Naive thymus-derived CD4-positive, alpha-beta T cell (primary cell): Measurements from ENCODE around the gene PABPN1L. TPM values are rescaled to one million over a fixed set of nuclear protein-coding genes. Genes with fewer than 3 reads are reported as not detected.

ENCODE experiments used
- ATAC-seq: fragments of 150-1000 bp; cut with Tn5 transposase; 2 replicates; pipeline ENCODE4 v1.10.0; 2021; ENCODE audit warnings: mild to moderate bottlenecking, moderate library complexity
- CTCF ChIA-PET: fragments of 350-600 bp; sonication (Branson Sonifier 250); formaldehyde crosslinking; loops from one replicate; lab custom pipeline; 2021; ENCODE audit warnings: antibody characterized with exemption; lab: Charles Lee
- POLR2A ChIA-PET: fragments of 350-600 bp; sonication (Branson Sonifier 250); formaldehyde crosslinking; loops from one replicate; lab custom pipeline; 2021; ENCODE audit warnings: antibody characterized with exemption, inconsistent platforms; lab: Charles Lee
- DNase-seq, 9 donors: peaks; one replicate each; pipeline versions ENCODE4 v3.0.0 to v3.0.0-alpha.2; 2020 to 2022; ENCODE audit warnings: mixed read lengths in 1 of 9
- H3K27ac ChIP-seq: one replicate; pipeline ENCODE4 v1.7.0; 2013; ENCODE audit warnings: mild to moderate bottlenecking, low read depth, low read length, moderate library complexity
- H3K27me3 ChIP-seq, 2 donors: one replicate each; pipeline ENCODE4 v1.7.0; 2013; ENCODE audit warnings: low read length in 2 of 2, mild to moderate bottlenecking in 2 of 2, moderate library complexity in 2 of 2; ENCODE audit not compliant: control insufficient read depth in 2 of 2, insufficient read depth in 2 of 2
- H3K36me3 ChIP-seq, 3 experiments: 1 replicate in 2 of 3; 2 replicates in 1 of 3; pipeline ENCODE4 v1.7.0; 2013; ENCODE audit warnings: low read length in 3 of 3, mild to moderate bottlenecking in 3 of 3, moderate library complexity in 1 of 3; ENCODE audit not compliant: insufficient read depth in 3 of 3, control insufficient read depth in 2 of 3
- H3K4me1 ChIP-seq, 2 donors: one replicate each; pipeline ENCODE4 v1.7.0; 2013; ENCODE audit warnings: low read length in 2 of 2, mild to moderate bottlenecking in 2 of 2, moderate library complexity in 1 of 2; ENCODE audit not compliant: control insufficient read depth in 2 of 2, insufficient read depth in 2 of 2
- H3K4me3 ChIP-seq: 2 replicates; pipeline ENCODE4 v1.7.0; 2013; ENCODE audit warnings: mild to moderate bottlenecking, low read length
- H3K9me3 ChIP-seq, 3 experiments: 1 replicate in 2 of 3; 2 replicates in 1 of 3; pipeline ENCODE4 v1.7.0; 2013; ENCODE audit warnings: low read length in 3 of 3; ENCODE audit not compliant: control insufficient read depth in 2 of 3
- H3K27ac Mint-ChIP-seq, 9 donors: one replicate each; pipeline ENCODE4 v1.8.0; 2020 to 2022; ENCODE audit warnings: mixed read lengths in 9 of 9, mild to moderate bottlenecking in 8 of 9, moderate library complexity in 5 of 9, inconsistent platforms in 2 of 9
- H3K27me3 Mint-ChIP-seq, 5 donors: one replicate each; pipeline ENCODE4 v1.8.0; 2021 to 2022; ENCODE audit warnings: mixed read lengths in 5 of 5, mild to moderate bottlenecking in 1 of 5
- H3K36me3 Mint-ChIP-seq, 5 donors: one replicate each; pipeline ENCODE4 v1.8.0; 2020 to 2022; ENCODE audit warnings: mixed read lengths in 5 of 5, mild to moderate bottlenecking in 3 of 5, inconsistent platforms in 1 of 5
- H3K4me1 Mint-ChIP-seq, 7 donors: one replicate each; pipeline ENCODE4 v1.8.0; 2020 to 2022; ENCODE audit warnings: mixed read lengths in 7 of 7, mild to moderate bottlenecking in 3 of 7, inconsistent platforms in 1 of 7
- H3K4me3 Mint-ChIP-seq, 10 donors: one replicate each; pipeline ENCODE4 v1.8.0; 2020 to 2022; ENCODE audit warnings: mild to moderate bottlenecking in 10 of 10, mixed read lengths in 10 of 10, moderate library complexity in 6 of 10, inconsistent platforms in 2 of 10
- H3K9me3 Mint-ChIP-seq, 11 donors: one replicate each; pipeline ENCODE4 v1.8.0; 2020 to 2022; ENCODE audit warnings: mixed read lengths in 11 of 11, mild to moderate bottlenecking in 4 of 11, inconsistent platforms in 1 of 11, moderate library complexity in 1 of 11
- intact Hi-C, 2 donors: fragments of 100-400 bp; cut with micrococcal nuclease; formaldehyde crosslinking; loops; one replicate each; pipeline ENCODE4 v1.15.1; 2023
- polyA plus RNA-seq, 2 donors: library from polyadenylated mRNA; unstranded; fragments of 300-500 nt; fragmentation: Illumina TruSeq; gene quantifications; one replicate each; pipeline ENCODE4 v1.2.3, GENCODE V29; 2021
- total RNA-seq, 6 experiments: library from RNA in 5 of 6; stranded (reverse) in 5 of 6; gene quantifications; 1 replicate in 5 of 6; 2 replicates in 1 of 6; pipeline ENCODE4 v1.2.3 and lab custom pipeline; 2021 to 2026

The PABPN1L gene
- total and polyA plus RNA-seq, 7 experiments from 2014 or later = not detected

DNA sequence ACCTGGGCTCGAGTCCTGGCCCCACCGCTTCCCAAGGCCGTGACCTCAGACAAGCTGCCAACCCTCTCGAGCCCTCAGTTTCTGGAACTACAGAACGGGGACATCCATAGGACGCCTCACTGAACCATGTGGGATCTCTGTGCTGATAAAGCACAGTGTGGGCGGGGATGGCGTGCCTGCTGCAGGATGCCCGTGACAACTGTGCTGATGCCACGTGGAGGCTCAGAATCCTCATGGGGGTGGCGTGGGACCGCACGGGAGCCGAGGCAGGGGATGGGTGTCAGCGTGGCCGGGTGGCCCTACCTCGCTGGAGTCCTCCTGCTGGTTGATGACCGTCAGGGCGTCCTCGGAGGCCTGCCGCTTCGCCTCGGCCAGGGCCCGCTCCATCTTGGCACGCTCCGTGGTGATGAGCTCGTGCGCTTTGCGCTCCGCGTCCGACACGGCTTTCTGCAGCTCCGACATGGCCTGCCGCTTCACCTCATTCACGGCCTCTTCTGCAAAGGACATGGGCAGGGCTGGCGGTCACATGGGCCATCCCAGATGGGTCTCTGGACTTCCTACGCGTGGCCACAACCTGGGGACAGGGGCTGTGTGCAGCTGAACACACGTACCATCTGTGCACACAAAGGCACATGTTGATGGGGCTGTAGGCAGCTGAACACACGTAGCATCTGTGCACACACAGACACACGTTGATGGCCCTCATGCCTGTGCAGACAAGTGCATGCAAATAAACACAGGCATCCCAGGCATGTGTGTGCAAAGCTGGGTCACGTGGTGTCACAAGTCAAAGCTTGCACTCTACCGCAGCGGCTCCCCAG, 12.7 kb upstream of the PABPN1L start:
- ChIA-PET POLR2A (no interaction called here), CTCF (no interaction called here)
- Mint-ChIP-seq H3K27me3 (no peaks in the 10 kb centered on the region), H3K27ac (no peak overlapping the region), H3K36me3 (no peaks in the 10 kb centered on the region), H3K4me1 (peaks cover 0 to 11% (median 0%) of the 10 kb centered on the region in 7 donors), H3K4me3 (no peak overlapping the region), H3K9me3 (peaks cover 0 to 2% (median 0%) of the 10 kb centered on the region in 11 donors)
- intact Hi-C loops = no loop called here
- DNase-seq (no peak), ATAC-seq (no peak)
- H3K4me1 ChIP-seq = no peaks in the 10 kb centered on the region
- H3K4me3 ChIP-seq = no peak overlapping the region
- H3K36me3 ChIP-seq = no peaks in the 10 kb centered on the region
- H3K9me3 ChIP-seq = no peaks in the 10 kb centered on the region
- no peaks in the 10 kb centered on the region for H3K27me3 ChIP-seq
- no peak overlapping the region for H3K27ac ChIP-seq

DNA sequence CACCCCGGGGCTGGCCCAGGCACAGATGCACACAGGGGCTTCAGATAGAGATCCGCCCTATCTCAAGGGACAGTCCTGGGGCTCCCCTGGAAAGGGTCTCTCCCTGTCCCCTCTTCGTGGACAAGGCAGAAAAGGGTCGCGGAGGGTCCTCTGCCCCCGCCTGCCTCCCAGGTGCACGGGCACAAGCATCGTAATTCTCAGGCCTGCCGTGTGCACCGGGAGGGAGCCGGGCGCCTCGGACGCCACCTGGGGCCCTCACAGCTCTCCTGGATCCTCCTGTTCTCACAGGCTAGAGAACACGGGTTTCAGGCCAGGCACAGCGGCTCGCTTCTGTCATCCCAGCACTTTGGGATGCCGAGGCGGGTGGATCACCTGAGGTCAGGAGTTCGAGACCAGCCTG, 11.9 kb upstream of the PABPN1L start:
- no peak overlapping the region for H3K4me3 ChIP-seq
- H3K27me3 ChIP-seq = no peaks in the 10 kb centered on the region
- ChIA-PET CTCF (no interaction called here), POLR2A (no interaction called here)
- Mint-ChIP-seq H3K4me3 (no peak overlapping the region), H3K27ac (no peak overlapping the region), H3K36me3 (no peaks in the 10 kb centered on the region), H3K4me1 (peaks cover 0 to 10% (median 0%) of the 10 kb centered on the region in 7 donors), H3K27me3 (no peaks in the 10 kb centered on the region), H3K9me3 (peaks cover 0 to 2% (median 0%) of the 10 kb centered on the region in 11 donors)
- no peak for ATAC-seq
- H3K27ac ChIP-seq = no peak overlapping the region
- no peaks in the 10 kb centered on the region for H3K9me3 ChIP-seq
- H3K36me3 ChIP-seq = no peaks in the 10 kb centered on the region
- no peaks in the 10 kb centered on the region for H3K4me1 ChIP-seq
- no peak for DNase-seq
- intact Hi-C loops = no loop called here

DNA sequence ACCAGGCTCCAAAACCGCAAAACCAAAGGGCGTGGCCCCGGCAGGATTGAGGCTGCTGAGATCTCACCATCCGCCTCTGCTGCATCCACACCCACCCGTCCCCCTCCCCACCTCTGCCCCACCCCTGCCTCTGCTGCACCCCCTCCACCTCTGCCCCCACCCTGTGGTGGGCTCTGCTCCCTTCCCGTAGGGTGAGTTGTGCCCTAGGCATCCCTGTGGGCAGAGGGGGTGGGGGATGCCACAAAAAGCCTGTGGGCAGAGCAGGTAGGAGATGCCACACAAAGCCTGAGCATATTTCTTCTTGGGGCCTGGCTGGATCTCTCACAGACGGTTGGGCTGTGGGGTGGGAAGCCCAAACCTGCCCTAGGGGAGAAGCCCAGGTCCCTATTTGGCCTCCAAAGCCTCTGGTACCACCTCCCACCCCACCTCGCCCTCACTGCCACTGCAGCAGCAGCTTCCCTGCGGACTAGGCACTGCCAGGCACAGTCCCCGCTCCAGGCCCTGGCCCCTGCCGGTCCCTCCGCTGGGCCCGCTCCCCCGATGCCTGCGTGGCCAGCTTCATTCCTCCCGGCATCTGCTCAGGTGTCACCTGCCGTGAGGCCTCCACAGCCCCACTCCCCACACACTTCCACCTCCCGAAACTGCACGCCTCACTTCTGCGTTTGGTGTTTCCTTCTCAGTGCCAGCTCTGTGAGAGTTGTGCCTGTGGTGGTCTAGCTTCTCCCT, 11.3 kb upstream of the PABPN1L start:
- ChIA-PET CTCF (no interaction called here), POLR2A (no interaction called here)
- Mint-ChIP-seq H3K27me3 (no peaks in the 10 kb centered on the region), H3K9me3 (peaks cover 0 to 2% (median 0%) of the 10 kb centered on the region in 11 donors), H3K27ac (no peak overlapping the region), H3K4me3 (no peak overlapping the region), H3K4me1 (peaks cover 0 to 7% (median 0%) of the 10 kb centered on the region in 7 donors), H3K36me3 (no peaks in the 10 kb centered on the region)
- Histone ChIP-seq H3K4me3 (no peak overlapping the region), H3K4me1 (no peaks in the 10 kb centered on the region), H3K9me3 (no peaks in the 10 kb centered on the region), H3K36me3 (no peaks in the 10 kb centered on the region), H3K27me3 (no peaks in the 10 kb centered on the region), H3K27ac (no peak overlapping the region)
- DNase-seq = no peak
- no peak for ATAC-seq
- intact Hi-C loops = no loop called here

DNA sequence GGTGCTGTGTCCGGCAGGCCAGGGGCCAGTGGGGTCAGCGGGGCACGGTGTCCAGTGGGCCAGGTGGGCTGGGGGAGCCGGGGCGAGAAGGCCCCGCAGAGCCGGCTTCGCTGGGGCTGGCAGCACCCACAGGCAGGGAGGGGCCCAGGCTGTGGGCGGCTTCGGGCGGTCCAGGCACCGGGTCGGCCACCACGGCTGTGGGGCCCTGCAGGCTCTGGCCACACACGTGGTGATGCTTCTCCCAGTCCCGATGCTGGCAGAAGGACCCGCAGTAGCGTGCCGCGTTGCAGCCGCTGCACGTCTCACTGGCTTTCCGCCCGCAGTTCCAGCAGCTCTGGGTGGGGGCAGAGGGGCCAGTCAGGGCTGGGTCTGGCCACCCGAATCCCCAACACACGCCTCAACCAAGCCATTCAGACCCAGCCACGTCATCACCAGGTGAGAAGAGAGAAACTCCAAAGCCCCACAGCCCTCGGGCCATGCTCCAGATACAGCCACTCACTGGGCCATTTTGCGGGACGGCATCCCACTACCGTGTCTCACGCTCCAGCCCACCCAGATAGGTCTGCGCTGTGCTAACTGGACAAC, 10.6 kb upstream of the PABPN1L start:
- peaks cover 0 to 2% (median 0%) of the 10 kb centered on the region in 11 donors for H3K9me3 Mint-ChIP-seq
- Histone ChIP-seq H3K36me3 (no peaks in the 10 kb centered on the region), H3K27ac (no peak overlapping the region), H3K4me3 (no peak overlapping the region), H3K27me3 (no peaks in the 10 kb centered on the region), H3K4me1 (no peaks in the 10 kb centered on the region), H3K9me3 (no peaks in the 10 kb centered on the region)
- intact Hi-C loops = no loop called here
- peaks cover 0 to 4% (median 0%) of the 10 kb centered on the region in 5 donors for H3K27me3 Mint-ChIP-seq
- no peaks in the 10 kb centered on the region for H3K36me3 Mint-ChIP-seq
- H3K4me3 Mint-ChIP-seq = no peak overlapping the region
- ATAC-seq (no peak), DNase-seq (no peak)
- POLR2A ChIA-PET = no interaction called here
- CTCF ChIA-PET = no interaction called here
- H3K4me1 Mint-ChIP-seq = peaks cover 0 to 1% (median 0%) of the 10 kb centered on the region in 7 donors
- no peak overlapping the region for H3K27ac Mint-ChIP-seq

DNA sequence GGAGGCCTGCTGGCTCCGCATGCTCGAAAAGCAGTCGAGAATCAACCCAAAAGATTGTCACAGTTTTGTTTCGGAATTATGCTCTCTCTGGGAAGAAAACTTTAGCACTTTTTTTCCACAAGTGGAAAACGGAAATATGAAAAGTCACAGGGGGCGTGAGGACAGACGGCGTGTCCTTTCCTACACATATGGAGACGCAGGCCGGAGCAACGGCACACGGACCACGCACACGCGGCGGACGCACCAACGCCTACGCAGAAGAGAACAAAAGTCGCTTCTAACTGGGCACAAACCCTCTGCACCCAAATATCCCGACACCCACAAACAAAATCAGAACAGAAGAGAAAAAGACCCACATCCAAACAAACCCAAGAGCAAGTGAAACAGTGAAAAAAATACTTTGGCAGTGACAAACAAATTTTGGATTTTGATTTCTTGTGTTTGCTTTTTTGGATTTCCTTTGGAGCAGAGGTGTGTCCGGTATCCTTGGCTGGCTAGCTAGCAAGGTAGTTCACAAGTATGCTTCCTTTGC, 9.3 kb upstream of the PABPN1L start:
- peaks cover 3 to 12% (median 6%) of the 10 kb centered on the region in 5 donors for H3K27me3 Mint-ChIP-seq
- Histone ChIP-seq H3K9me3 (no peaks in the 10 kb centered on the region), H3K27me3 (no peaks in the 10 kb centered on the region), H3K4me1 (no peaks in the 10 kb centered on the region), H3K27ac (no peak overlapping the region), H3K4me3 (no peak overlapping the region), H3K36me3 (no peaks in the 10 kb centered on the region)
- H3K27ac Mint-ChIP-seq = no peak overlapping the region
- no peak for ATAC-seq
- ChIA-PET POLR2A (interaction anchor here (0.7 kb wide), 1 partner anchor 18 kb away, joined by 3 read pairs; no protein-coding TSS in a partner anchor), CTCF (interaction anchor here (0.8 to 1.0 kb wide), 2 partner anchors 9 to 140 kb away, joined by 3 read pairs; no protein-coding TSS in a partner anchor)
- H3K4me3 Mint-ChIP-seq = no peak overlapping the region
- H3K4me1 Mint-ChIP-seq = peaks cover 0 to 6% (median 0%) of the 10 kb centered on the region in 7 donors
- DNase-seq = no peak
- H3K36me3 Mint-ChIP-seq = no peaks in the 10 kb centered on the region
- intact Hi-C loops = no loop called here
- peaks cover 0 to 2% (median 0%) of the 10 kb centered on the region in 11 donors for H3K9me3 Mint-ChIP-seq

DNA sequence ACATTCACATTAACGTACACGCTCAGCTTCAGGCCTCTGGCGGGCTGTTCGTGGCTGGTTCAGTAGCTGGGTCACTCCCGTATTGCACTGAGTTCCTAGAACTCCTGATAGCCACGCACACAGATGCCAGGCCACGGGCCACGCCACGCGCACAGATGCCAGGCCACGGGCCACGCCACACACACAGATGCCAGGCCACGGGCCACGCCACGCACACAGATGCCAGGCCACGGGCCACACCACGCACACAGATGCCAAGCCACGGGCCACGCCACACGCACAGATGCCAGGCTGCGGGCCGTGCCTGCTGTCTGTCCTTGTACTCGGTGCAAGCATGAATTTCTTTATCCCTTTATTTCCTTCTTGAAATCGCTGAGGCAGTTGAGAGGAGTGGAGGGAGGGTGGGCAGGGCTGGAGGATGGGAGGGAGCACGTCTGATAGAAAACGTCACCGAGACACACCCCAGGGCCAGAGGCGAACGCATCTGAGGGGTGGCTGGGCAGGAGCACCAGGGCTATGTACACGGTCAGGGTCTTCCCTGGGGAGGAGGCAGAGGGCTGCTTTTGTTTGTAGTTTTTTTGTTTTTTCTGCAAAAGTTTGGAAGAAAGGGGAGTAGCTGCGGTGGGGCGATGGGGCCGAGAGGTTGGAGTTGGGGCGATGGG, 8.6 kb upstream of the PABPN1L start:
- no peaks in the 10 kb centered on the region for H3K4me1 ChIP-seq
- ChIA-PET CTCF (interaction anchor here (0.7 to 1.0 kb wide), 2 partner anchors 24 to 139 kb away, joined by 3 to 4 read pairs; no protein-coding TSS in a partner anchor), POLR2A (no interaction called here)
- no peak overlapping the region for H3K4me3 ChIP-seq
- no peak overlapping the region for H3K27ac ChIP-seq
- Mint-ChIP-seq H3K27ac (peak overlapping the region in 1 of 9 donors; percentile 23), H3K4me1 (peaks cover 0 to 9% (median 0%) of the 10 kb centered on the region in 7 donors), H3K4me3 (no peak overlapping the region), H3K9me3 (peaks cover 0 to 2% (median 0%) of the 10 kb centered on the region in 11 donors), H3K27me3 (peaks cover 5 to 17% (median 9%) of the 10 kb centered on the region in 5 donors), H3K36me3 (no peaks in the 10 kb centered on the region)
- H3K9me3 ChIP-seq = no peaks in the 10 kb centered on the region
- H3K36me3 ChIP-seq = no peaks in the 10 kb centered on the region
- H3K27me3 ChIP-seq = no peaks in the 10 kb centered on the region
- ATAC-seq = no peak
- intact Hi-C loops = no loop called here
- DNase-seq = no peak
